SK-N-SH treated with all-trans-retinoic acid at 6 μM for 48 hours (cell line): ENCODE results near the gene PDE7B.

Source experiments
- ATAC-seq: fragments of 200-7000 bp; cut with Tn5 transposase; 3 replicates; pipeline ENCODE4 v1.9.1; 2020; ENCODE audit warnings: mild to moderate bottlenecking, moderate library complexity
- ARNTL ChIP-seq: fragments of 450-650 bp; formaldehyde crosslinking; IDR thresholded peaks from 2 replicates; pipeline ENCODE4 v1.5.0; 2020; ENCODE audit warnings: low read depth, mild to moderate bottlenecking, moderate library complexity, borderline replicate concordance
- BACH2 ChIP-seq: fragments of 250-450 bp; sonication (Bioruptor Pico); IDR thresholded peaks from 2 replicates; pipeline ENCODE4 v1.9.0; 2021; ENCODE audit warnings: mild to moderate bottlenecking, borderline replicate concordance
- CREB5 ChIP-seq: fragments of 250-450 bp; sonication (Bioruptor Pico); IDR thresholded peaks from 2 replicates; pipeline ENCODE4 v1.5.1; 2020; ENCODE audit warnings: low read depth, mild to moderate bottlenecking, moderate library complexity
- CSDC2 ChIP-seq: fragments of 250-450 bp; sonication (Bioruptor Pico); IDR thresholded peaks from 2 replicates; pipeline ENCODE4 v1.5.0; 2020; ENCODE audit warnings: mild to moderate bottlenecking, moderate library complexity
- CSRNP3 ChIP-seq: fragments of 250-450 bp; sonication (Bioruptor Pico); IDR thresholded peaks from 2 replicates; pipeline ENCODE4 v1.5.1; 2021; ENCODE audit warnings: mild to moderate bottlenecking, moderate library complexity
- ESRRG ChIP-seq: fragments of 250-450 bp; sonication (Bioruptor Pico); IDR thresholded peaks from 2 replicates; pipeline ENCODE4 v1.6.1; 2021; ENCODE audit warnings: mild to moderate bottlenecking
- GLIS3 ChIP-seq: fragments of 250-450 bp; sonication (Bioruptor Pico); IDR thresholded peaks from 2 replicates; pipeline ENCODE4 v1.5.0; 2020; ENCODE audit warnings: mild to moderate bottlenecking, moderate library complexity
- ISL1 ChIP-seq: fragments of 250-450 bp; sonication (Bioruptor Pico); IDR thresholded peaks from 2 replicates; pipeline ENCODE4 v2.1.2; 2022; ENCODE audit warnings: mild to moderate bottlenecking, moderate library complexity
- OSR1 ChIP-seq: fragments of 250-450 bp; sonication (Bioruptor Pico); IDR thresholded peaks from 2 replicates; pipeline ENCODE4 v1.8.0; 2022; ENCODE audit warnings: moderate library complexity, mild to moderate bottlenecking, inconsistent platforms
- POU6F1 ChIP-seq: fragments of 250-450 bp; sonication (Bioruptor Pico); IDR thresholded peaks from 2 replicates; pipeline ENCODE4 v1.8.0; 2021; ENCODE audit warnings: low read depth, mild to moderate bottlenecking, moderate library complexity, borderline replicate concordance
- PPARA ChIP-seq: fragments of 250-450 bp; sonication (Bioruptor Pico); IDR thresholded peaks from 2 replicates; pipeline ENCODE4 v1.5.0; 2020; ENCODE audit warnings: mild to moderate bottlenecking, borderline replicate concordance
- RARB ChIP-seq: fragments of 250-450 bp; sonication (Bioruptor Pico); IDR thresholded peaks from 2 replicates; pipeline ENCODE4 v1.8.0; 2021; ENCODE audit warnings: mild to moderate bottlenecking, moderate library complexity
- SNAI2 ChIP-seq: fragments of 250-450 bp; sonication (Bioruptor Pico); IDR thresholded peaks from 2 replicates; pipeline ENCODE4 v1.5.0; 2020; ENCODE audit warnings: mild to moderate bottlenecking, moderate library complexity
- TCF4 ChIP-seq: fragments of 250-450 bp; sonication (Bioruptor Pico); IDR thresholded peaks from 2 replicates; pipeline ENCODE4 v1.8.0; 2021; ENCODE audit warnings: mild to moderate bottlenecking, moderate library complexity, borderline replicate concordance
- ZC3H10 ChIP-seq: fragments of 250-450 bp; sonication (Bioruptor Pico); IDR thresholded peaks from 2 replicates; pipeline ENCODE4 v1.5.1; 2021; ENCODE audit warnings: mild to moderate bottlenecking, moderate library complexity
- ZFP3 ChIP-seq: fragments of 250-450 bp; sonication (Bioruptor Pico); IDR thresholded peaks from 2 replicates; pipeline ENCODE4 v1.5.0; 2020; ENCODE audit warnings: mild to moderate bottlenecking, moderate library complexity
- ZFP30 ChIP-seq: fragments of 450-650 bp; formaldehyde crosslinking; IDR thresholded peaks from 2 replicates; pipeline ENCODE4 v1.5.0; 2022; ENCODE audit warnings: mild to moderate bottlenecking, moderate library complexity
- ZNF565 ChIP-seq: fragments of 450-650 bp; formaldehyde crosslinking; conservative IDR thresholded peaks from 2 replicates; pipeline ENCODE4 v1.5.0; 2020; ENCODE audit warnings: low read depth, mild to moderate bottlenecking, moderate library complexity
- ZNF70 ChIP-seq: fragments of 450-650 bp; formaldehyde crosslinking; IDR thresholded peaks from 2 replicates; pipeline ENCODE4 v1.5.0; 2020; ENCODE audit warnings: mild to moderate bottlenecking, moderate library complexity
- ZNF8 ChIP-seq: fragments of 450-650 bp; formaldehyde crosslinking; IDR thresholded peaks from 2 replicates; pipeline ENCODE4 v1.5.0; 2020; ENCODE audit warnings: mild to moderate bottlenecking, moderate library complexity
- TF ChIP-seq, protein P1 (sequence below): fragments of 250-450 bp; sonication (Bioruptor Pico); IDR thresholded peaks from 2 replicates; pipeline ENCODE4 v1.8.0; 2020; ENCODE audit warnings: mild to moderate bottlenecking, moderate library complexity, borderline replicate concordance

The PDE7B gene

DNA sequence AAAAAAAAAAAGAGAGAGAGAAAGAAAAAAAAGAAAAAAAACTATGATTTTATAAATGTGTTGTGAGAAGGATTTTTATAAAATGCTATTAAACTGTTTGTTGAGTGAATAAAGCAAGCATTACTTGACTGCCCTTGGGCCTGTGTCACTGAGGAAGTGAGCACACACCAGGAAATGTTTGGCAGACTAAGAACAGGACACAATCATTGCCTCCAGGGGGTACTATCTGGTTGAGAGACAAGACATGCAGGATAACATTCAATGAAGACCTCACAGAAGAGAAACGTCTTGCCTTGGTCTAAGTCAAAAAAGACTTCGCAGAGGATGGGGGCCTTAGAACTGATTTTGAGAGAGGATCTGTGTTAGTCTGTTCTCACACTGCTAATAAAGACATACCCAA lies 358.0 kb downstream of the PDE7B start:
- ATAC-seq = no peak
- no peak for TF ChIP-seq ESRRG (CRISPR knock-in tag)
- TF ChIP-seq CSDC2 (CRISPR knock-in tag) = no peak
- TF ChIP-seq ZC3H10 = no peak

DNA sequence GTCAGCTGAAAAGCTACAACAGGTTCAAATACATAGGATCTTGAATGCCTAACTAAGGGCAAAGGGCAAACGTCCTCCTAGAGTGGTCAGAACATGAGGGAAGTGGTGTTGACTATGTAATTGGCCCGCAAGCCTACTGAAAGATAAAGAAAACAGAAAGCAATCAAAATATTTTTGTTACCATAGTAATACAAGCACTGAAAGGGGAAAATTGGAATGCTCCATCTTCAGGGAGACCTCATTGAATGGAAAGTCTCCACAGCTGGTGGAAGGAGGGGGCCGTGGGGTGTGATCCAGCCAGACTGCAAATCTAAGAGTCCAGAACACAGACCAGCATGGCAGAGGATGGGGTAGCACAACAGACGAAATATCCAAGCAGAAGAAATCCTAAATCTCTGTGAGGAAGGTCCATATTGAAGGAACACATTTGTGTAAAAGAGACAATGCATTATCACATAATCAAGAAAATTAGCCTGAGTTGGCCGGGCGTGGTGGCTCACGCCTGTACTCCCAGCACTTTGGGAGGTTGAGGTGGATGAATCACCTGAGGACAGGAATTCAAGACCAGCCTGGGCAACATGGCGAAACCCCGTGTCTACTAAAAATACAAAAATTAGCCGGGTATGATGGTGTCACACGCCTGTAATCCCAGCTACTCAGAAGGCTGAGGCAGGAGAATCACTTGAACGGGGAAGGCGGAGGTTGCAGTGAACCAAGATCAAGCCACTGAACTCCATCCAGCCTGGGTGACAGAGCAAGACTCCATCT lies 359.1 kb downstream of the PDE7B start:
- ATAC-seq = no peak
- TF ChIP-seq BACH2 (CRISPR knock-in tag) (no peak), ZNF565 (CRISPR knock-in tag) (no peak), CREB5 (CRISPR knock-in tag) (no peak), RARB (CRISPR knock-in tag) (no peak), ZFP30 (CRISPR knock-in tag) (no peak), TCF4 (CRISPR knock-in tag) (no peak), ZNF70 (CRISPR knock-in tag) (no peak), ESRRG (CRISPR knock-in tag) (no peak), ARNTL (CRISPR knock-in tag) (no peak), POU6F1 (CRISPR knock-in tag) (no peak), GLIS3 (CRISPR knock-in tag) (no peak), SNAI2 (CRISPR knock-in tag) (no peak), ZFP3 (CRISPR knock-in tag) (no peak), CSRNP3 (no peak), ZNF8 (CRISPR knock-in tag) (no peak), ZC3H10 (no peak)
- TF ChIP-seq, protein P1, sequence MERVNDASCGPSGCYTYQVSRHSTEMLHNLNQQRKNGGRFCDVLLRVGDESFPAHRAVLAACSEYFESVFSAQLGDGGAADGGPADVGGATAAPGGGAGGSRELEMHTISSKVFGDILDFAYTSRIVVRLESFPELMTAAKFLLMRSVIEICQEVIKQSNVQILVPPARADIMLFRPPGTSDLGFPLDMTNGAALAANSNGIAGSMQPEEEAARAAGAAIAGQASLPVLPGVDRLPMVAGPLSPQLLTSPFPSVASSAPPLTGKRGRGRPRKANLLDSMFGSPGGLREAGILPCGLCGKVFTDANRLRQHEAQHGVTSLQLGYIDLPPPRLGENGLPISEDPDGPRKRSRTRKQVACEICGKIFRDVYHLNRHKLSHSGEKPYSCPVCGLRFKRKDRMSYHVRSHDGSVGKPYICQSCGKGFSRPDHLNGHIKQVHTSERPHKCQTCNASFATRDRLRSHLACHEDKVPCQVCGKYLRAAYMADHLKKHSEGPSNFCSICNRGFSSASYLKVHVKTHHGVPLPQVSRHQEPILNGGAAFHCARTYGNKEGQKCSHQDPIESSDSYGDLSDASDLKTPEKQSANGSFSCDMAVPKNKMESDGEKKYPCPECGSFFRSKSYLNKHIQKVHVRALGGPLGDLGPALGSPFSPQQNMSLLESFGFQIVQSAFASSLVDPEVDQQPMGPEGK = no peak

DNA sequence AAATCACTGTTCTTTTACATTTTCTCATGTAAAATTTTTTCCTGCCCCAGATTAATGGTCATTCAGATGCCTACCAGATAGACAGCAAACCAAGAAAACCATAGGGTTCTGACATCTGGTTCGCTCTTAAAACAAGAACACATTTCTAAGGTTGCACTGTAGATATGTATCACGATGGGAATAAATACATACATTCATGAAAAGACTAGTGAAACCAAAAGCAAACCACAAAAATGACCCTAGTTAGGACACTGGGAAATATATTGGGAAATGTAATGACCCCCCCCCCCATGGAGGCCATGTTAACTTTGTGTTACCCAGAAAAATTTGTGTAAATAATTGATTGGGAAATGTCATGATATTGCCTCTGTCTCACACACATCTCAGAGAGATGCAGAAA lies 361.1 kb downstream of the PDE7B start:
- TF ChIP-seq, protein P1 = no peak
- TF ChIP-seq ISL1 (CRISPR knock-in tag) (no peak), ESRRG (CRISPR knock-in tag) (no peak), TCF4 (CRISPR knock-in tag) (no peak), POU6F1 (CRISPR knock-in tag) (no peak), PPARA (no peak), ZNF565 (CRISPR knock-in tag) (no peak), CREB5 (CRISPR knock-in tag) (no peak), ZNF8 (CRISPR knock-in tag) (no peak), ZFP3 (CRISPR knock-in tag) (no peak), ARNTL (CRISPR knock-in tag) (no peak), GLIS3 (CRISPR knock-in tag) (no peak), RARB (CRISPR knock-in tag) (no peak), CSDC2 (CRISPR knock-in tag) (no peak), OSR1 (CRISPR knock-in tag) (no peak), CSRNP3 (no peak)
- no peak for ATAC-seq
